ENCODE data around the gene TRAF4. TPM values are rescaled to one million over a fixed set of nuclear protein-coding genes. Genes with fewer than 3 reads are reported as not detected.

Gene TRAF4
- total and polyA plus RNA-seq, 10 of the 15 experiments (the other 5 are each of a cell fraction or from before 2014, with no cell fraction given), result 3.7 to 197 (median 66.4) TPM

DNA sequence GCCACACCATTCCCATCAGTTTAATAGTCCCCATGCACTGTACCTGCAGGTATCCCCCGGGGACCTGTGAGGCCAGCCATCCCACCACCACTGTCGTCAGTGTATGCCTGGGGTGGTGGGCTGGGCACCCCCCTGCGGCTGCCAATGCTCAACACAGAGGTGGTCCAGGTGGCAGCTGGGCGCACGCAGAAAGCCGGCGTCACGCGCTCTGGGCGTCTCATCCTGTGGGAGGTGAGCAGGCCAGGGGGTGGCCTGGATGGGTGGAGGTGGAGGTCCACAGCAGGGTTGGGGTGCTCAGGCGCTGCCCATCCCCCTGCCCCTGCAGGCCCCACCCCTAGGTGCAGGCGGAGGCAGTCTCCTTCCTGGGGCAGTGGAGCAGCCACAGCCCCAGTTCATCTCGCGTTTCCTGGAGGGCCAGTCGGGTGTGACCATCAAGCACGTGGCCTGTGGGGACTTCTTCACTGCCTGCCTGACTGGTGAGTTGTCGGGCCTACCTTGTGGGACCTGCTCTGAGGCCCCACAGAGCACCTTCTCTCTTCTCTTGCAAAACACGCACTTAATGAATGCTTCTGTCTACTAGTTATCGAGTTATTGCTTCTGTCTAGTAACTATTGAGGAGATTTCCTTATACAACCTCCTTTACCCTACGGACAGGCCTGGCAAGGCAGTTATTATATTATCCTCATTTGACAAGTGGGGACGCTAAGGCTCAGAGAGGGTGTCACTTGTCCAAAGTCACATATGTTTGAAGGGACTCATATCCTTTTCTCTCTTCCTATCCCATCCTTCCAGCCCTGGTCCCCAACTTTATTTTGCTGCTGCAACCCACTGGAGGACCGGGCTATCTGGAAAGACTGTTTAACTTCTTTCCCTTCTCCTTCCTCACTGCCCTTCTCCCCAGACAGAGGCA, 5.8 kb upstream of the TRAF4 start (continued):
- TF ChIP-seq BHLHE40 (IDR thresholded peaks at IDR 0.05; ENCODE audit: borderline replicate concordance in 1 of 2, low read depth in 2 of 2, low read length in 1 of 2) (peak; percentile 91 to 94), NR2C1 (IDR thresholded peaks at IDR 0.05) (peak; percentile 64), ZNF687 (IDR thresholded peaks at IDR 0.05) (peak; percentile 99), RELA (IDR thresholded peaks at IDR 0.05; ENCODE audit: borderline replicate concordance, partially characterized antibody) (peak; percentile 36), POLR2AphosphoS5 (IDR thresholded peaks at IDR 0.05; ENCODE audit: low read length) (peak; percentile 95), MEF2A (IDR thresholded peaks at IDR 0.05; ENCODE audit: insufficient read depth, low read depth, low read length) (0 out of 2 replicates have a peak, but pooled peaks have one; percentile 29), MXI1 (IDR thresholded peaks at IDR 0.05; ENCODE audit: low read depth, low read length) (peak; percentile 93), NBN (IDR thresholded peaks at IDR 0.05) (peak; percentile 62; the same call in 1 of the 2 replicates), MYC (IDR thresholded peaks at IDR 0.05; ENCODE audit: insufficient read depth, insufficient read length, insufficient replicate concordance, low read length, severe bottlenecking) (peak; percentile 81), ATF7 (IDR thresholded peaks at IDR 0.05; ENCODE audit: low read depth) (no peak), DPF2 (IDR thresholded peaks at IDR 0.05) (peak; percentile 19), SMAD5 (IDR thresholded peaks at IDR 0.05; ENCODE audit: low read depth) (peak; percentile 87; the same call in 1 of the 2 replicates), YY1 (IDR thresholded peaks at IDR 0.05; ENCODE audit: low read depth, low read length) (0 out of 2 replicates have a peak, but pooled peaks have one; percentile 42), SMC3 (IDR thresholded peaks at IDR 0.05; ENCODE audit: borderline replicate concordance, low read length) (peak; percentile 22; the same call in 1 of the 2 replicates), TCF3 (IDR thresholded peaks at IDR 0.05; ENCODE audit: borderline replicate concordance, insufficient read depth, low read depth, low read length) (peak; percentile 46; the same call in 1 of the 2 replicates), CBX3 (IDR thresholded peaks at IDR 0.05; ENCODE audit: borderline replicate concordance, low read depth) (no peak), MEF2B (IDR thresholded peaks at IDR 0.05; ENCODE audit: partially characterized antibody, poor library complexity, severe bottlenecking) (peak; percentile 39), TCF12 (IDR thresholded peaks at IDR 0.05; ENCODE audit: low read depth, low read length) (0 out of 2 replicates have a peak, but pooled peaks have one; percentile 11), POLR2A (IDR thresholded peaks at IDR 0.05; ENCODE audit: low read depth, low read length) (peak; percentile 83), ATF3 (IDR thresholded peaks at IDR 0.05; ENCODE audit: borderline replicate concordance, extremely low read depth, low read depth, low read length) (no peak), MTA3 (IDR thresholded peaks at IDR 0.05; ENCODE audit: borderline replicate concordance, low read length) (no peak), HDGF (IDR thresholded peaks at IDR 0.05) (peak; percentile 80)
- TF ChIP-seq, protein P1, sequence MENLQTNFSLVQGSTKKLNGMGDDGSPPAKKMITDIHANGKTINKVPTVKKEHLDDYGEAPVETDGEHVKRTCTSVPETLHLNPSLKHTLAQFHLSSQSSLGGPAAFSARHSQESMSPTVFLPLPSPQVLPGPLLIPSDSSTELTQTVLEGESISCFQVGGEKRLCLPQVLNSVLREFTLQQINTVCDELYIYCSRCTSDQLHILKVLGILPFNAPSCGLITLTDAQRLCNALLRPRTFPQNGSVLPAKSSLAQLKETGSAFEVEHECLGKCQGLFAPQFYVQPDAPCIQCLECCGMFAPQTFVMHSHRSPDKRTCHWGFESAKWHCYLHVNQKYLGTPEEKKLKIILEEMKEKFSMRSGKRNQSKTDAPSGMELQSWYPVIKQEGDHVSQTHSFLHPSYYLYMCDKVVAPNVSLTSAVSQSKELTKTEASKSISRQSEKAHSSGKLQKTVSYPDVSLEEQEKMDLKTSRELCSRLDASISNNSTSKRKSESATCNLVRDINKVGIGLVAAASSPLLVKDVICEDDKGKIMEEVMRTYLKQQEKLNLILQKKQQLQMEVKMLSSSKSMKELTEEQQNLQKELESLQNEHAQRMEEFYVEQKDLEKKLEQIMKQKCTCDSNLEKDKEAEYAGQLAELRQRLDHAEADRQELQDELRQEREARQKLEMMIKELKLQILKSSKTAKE (IDR thresholded peaks at IDR 0.05; ENCODE audit: low read depth, poor library complexity, severe bottlenecking), result peak; percentile 21
- TF ChIP-seq, protein P2, sequence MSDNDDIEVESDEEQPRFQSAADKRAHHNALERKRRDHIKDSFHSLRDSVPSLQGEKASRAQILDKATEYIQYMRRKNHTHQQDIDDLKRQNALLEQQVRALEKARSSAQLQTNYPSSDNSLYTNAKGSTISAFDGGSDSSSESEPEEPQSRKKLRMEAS (IDR thresholded peaks at IDR 0.05; ENCODE audit: low read depth, low read length), result peak; percentile 98
